A549 (cell line): ENCODE measurements around the gene MAGI2.

Experiments
- JUN ChIP-seq, 2 experiments: fragments of >200 bp; sonication (Bioruptor Twin); formaldehyde crosslinking; IDR thresholded peaks; 2 replicates in 1 of 2; 3 replicates in 1 of 2; pipeline ENCODE4 v1.6.1; 2016 to 2017
- MAFK ChIP-seq: fragments of 450-650 bp; IDR thresholded peaks from 2 replicates; pipeline ENCODE4 v1.6.1; 2014; ENCODE audit not compliant: partially characterized antibody
- POLR2A ChIP-seq: IDR thresholded peaks from 2 replicates; pipeline ENCODE4 v1.6.1; 2012; ENCODE audit warnings: mild to moderate bottlenecking, low read length
- RAD21 ChIP-seq, 2 experiments: fragments of >200 bp in 1 of 2; sonication (Bioruptor Twin) in 1 of 2; formaldehyde crosslinking in 1 of 2; IDR thresholded peaks in 1 of 2; conservative IDR thresholded peaks in 1 of 2; 2 replicates in 1 of 2; 3 replicates in 1 of 2; pipeline ENCODE4 v1.6.1; 2012 to 2018; ENCODE audit warnings: inconsistent platforms in 1 of 2
- TF ChIP-seq, protein P1 (sequence below): fragments of >200 bp; sonication (Bioruptor Twin); formaldehyde crosslinking; IDR thresholded peaks from 3 replicates; pipeline ENCODE4 v1.5.1; 2016
- TF ChIP-seq, protein P2 (sequence below): fragments of 150-350 bp; IDR thresholded peaks from 2 replicates; pipeline ENCODE4 v1.6.1; 2014; ENCODE audit warnings: low read depth, mild to moderate bottlenecking, low read length

DNA sequence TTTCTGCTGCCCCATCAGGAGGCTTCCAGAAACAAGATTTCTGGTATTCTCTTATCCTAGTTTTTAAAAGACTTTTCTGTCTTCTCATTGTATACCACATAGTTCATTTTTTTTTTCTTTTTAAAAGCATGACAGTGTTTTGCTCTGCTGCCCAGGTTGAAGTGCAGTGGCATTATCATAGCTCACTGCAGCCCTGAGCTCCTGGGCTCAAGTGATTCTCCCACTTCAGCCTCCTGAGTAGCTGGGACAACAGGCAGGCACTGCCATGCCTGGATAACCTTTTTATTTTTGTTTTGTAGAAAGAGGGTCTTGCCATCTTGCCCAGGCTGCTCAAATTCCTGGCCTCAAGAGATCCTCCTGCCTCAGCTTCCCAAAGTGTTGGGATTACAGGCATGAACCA, 757.6 kb downstream of the MAGI2 start:
- TF ChIP-seq, protein P1, sequence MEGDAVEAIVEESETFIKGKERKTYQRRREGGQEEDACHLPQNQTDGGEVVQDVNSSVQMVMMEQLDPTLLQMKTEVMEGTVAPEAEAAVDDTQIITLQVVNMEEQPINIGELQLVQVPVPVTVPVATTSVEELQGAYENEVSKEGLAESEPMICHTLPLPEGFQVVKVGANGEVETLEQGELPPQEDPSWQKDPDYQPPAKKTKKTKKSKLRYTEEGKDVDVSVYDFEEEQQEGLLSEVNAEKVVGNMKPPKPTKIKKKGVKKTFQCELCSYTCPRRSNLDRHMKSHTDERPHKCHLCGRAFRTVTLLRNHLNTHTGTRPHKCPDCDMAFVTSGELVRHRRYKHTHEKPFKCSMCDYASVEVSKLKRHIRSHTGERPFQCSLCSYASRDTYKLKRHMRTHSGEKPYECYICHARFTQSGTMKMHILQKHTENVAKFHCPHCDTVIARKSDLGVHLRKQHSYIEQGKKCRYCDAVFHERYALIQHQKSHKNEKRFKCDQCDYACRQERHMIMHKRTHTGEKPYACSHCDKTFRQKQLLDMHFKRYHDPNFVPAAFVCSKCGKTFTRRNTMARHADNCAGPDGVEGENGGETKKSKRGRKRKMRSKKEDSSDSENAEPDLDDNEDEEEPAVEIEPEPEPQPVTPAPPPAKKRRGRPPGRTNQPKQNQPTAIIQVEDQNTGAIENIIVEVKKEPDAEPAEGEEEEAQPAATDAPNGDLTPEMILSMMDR, result no peak
- TF ChIP-seq RAD21 (conservative IDR thresholded peaks at IDR 0.05 in 1 of 2, IDR thresholded peaks at IDR 0.05 in 1 of 2) (no peak), MAFK (no peak), POLR2A (no peak), JUN (IDR thresholded peaks at IDR 0.05) (no peak)
- TF ChIP-seq, protein P2, sequence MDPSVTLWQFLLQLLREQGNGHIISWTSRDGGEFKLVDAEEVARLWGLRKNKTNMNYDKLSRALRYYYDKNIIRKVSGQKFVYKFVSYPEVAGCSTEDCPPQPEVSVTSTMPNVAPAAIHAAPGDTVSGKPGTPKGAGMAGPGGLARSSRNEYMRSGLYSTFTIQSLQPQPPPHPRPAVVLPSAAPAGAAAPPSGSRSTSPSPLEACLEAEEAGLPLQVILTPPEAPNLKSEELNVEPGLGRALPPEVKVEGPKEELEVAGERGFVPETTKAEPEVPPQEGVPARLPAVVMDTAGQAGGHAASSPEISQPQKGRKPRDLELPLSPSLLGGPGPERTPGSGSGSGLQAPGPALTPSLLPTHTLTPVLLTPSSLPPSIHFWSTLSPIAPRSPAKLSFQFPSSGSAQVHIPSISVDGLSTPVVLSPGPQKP, result no peak
